Trophoblast cell (in vitro differentiated cells and primary cell): ENCODE data around the gene FBXW5.
A peak's percentile ranks its signal among the peaks of the same experiment; 100 is the strongest.

Source experiments
- DNase-seq, 2 donors: peaks; one replicate each; pipeline ENCODE4 v3.0.0-alpha.2; 2016
- H2AFZ ChIP-seq: 2 replicates; pipeline ENCODE4 v1.6.1; 2013; ENCODE audit warnings: low read length, moderate library complexity, mild to moderate bottlenecking; ENCODE audit not compliant: insufficient read depth, poor library complexity
- H2AK5ac ChIP-seq: 2 replicates; pipeline ENCODE4 v1.6.1; 2013; ENCODE audit warnings: mild to moderate bottlenecking, low read length
- H2BK120ac ChIP-seq: 2 replicates; pipeline ENCODE4 v1.6.1; 2013; ENCODE audit warnings: low read length, mild to moderate bottlenecking, moderate library complexity; ENCODE audit not compliant: insufficient read depth, poor library complexity
- H2BK12ac ChIP-seq: 2 replicates; pipeline ENCODE4 v1.6.1; 2013; ENCODE audit warnings: mild to moderate bottlenecking, low read length, moderate library complexity
- H2BK5ac ChIP-seq: 2 replicates; pipeline ENCODE4 v1.6.1; 2013; ENCODE audit warnings: low read length, low read depth, moderate library complexity, mild to moderate bottlenecking; ENCODE audit not compliant: poor library complexity
- H3K14ac ChIP-seq: 2 replicates; pipeline ENCODE4 v1.6.1; 2013; ENCODE audit warnings: mild to moderate bottlenecking, low read length
- H3K18ac ChIP-seq: 2 replicates; pipeline ENCODE4 v1.6.1; 2013; ENCODE audit warnings: mild to moderate bottlenecking, low read length
- H3K23ac ChIP-seq: 2 replicates; pipeline ENCODE4 v1.6.1; 2013; ENCODE audit warnings: low read length
- H3K27ac ChIP-seq: 2 replicates; pipeline ENCODE4 v1.5.1; 2013; ENCODE audit warnings: low read depth, mild to moderate bottlenecking, inconsistent platforms, low read length, moderate library complexity
- H3K27me3 ChIP-seq: 2 replicates; pipeline ENCODE4 v1.6.1; 2013; ENCODE audit warnings: inconsistent platforms, mild to moderate bottlenecking, low read length, moderate library complexity; ENCODE audit not compliant: insufficient read depth
- H3K36me3 ChIP-seq, 2 experiments: 1 replicate in 1 of 2; 2 replicates in 1 of 2; pipeline ENCODE4 v1.6.1; 2013; ENCODE audit warnings: low read length in 2 of 2, mild to moderate bottlenecking in 2 of 2, moderate library complexity in 1 of 2; ENCODE audit not compliant: insufficient read depth in 2 of 2, control insufficient read depth in 1 of 2
- H3K4ac ChIP-seq: 2 replicates; pipeline ENCODE4 v1.6.1; 2013; ENCODE audit warnings: low read depth, mild to moderate bottlenecking, low read length, moderate library complexity
- H3K4me1 ChIP-seq, 2 experiments: 1 replicate in 1 of 2; 2 replicates in 1 of 2; pipeline ENCODE4 v1.6.1; 2013; ENCODE audit warnings: low read length in 2 of 2, mild to moderate bottlenecking in 2 of 2, moderate library complexity in 1 of 2; ENCODE audit not compliant: insufficient read depth in 2 of 2, control insufficient read depth in 1 of 2
- H3K4me2 ChIP-seq: 2 replicates; pipeline ENCODE4 v1.6.1; 2013; ENCODE audit warnings: inconsistent platforms, mild to moderate bottlenecking, low read length, moderate library complexity
- H3K4me3 ChIP-seq: 2 replicates; pipeline ENCODE4 v1.5.1; 2013; ENCODE audit warnings: mild to moderate bottlenecking, low read depth, low read length, inconsistent platforms
- H3K79me1 ChIP-seq: one replicate; pipeline ENCODE4 v1.6.1; 2013; ENCODE audit warnings: low read length
- H3K79me2 ChIP-seq: 2 replicates; pipeline ENCODE4 v1.6.1; 2013; ENCODE audit warnings: low read length, mild to moderate bottlenecking; ENCODE audit not compliant: control insufficient read depth, insufficient read depth, poor library complexity
- H3K9ac ChIP-seq: 2 replicates; pipeline ENCODE4 v1.6.1; 2013; ENCODE audit warnings: mild to moderate bottlenecking, low read length
- H3K9me3 ChIP-seq: 2 replicates; pipeline ENCODE4 v1.6.1; 2013; ENCODE audit warnings: low read depth, mild to moderate bottlenecking, control low read depth, inconsistent platforms, low read length; ENCODE audit not compliant: insufficient read depth
- H4K12ac ChIP-seq: 2 replicates; pipeline ENCODE4 v1.6.1; 2013; ENCODE audit warnings: low read depth, mild to moderate bottlenecking, low read length, moderate library complexity
- H4K8ac ChIP-seq: 2 replicates; pipeline ENCODE4 v1.6.1; 2013; ENCODE audit warnings: low read depth, mild to moderate bottlenecking, low read length, moderate library complexity
- H4K91ac ChIP-seq: one replicate; pipeline ENCODE4 v1.6.1; 2013; ENCODE audit warnings: low read depth, mild to moderate bottlenecking, low read length, moderate library complexity
- WGBS: extraction: QIAGEN DNeasy Blood & Tissue Kit; methylation state at CpG from one replicate; pipeline ENCODE4 v1.1.7; 2013; ENCODE audit warnings: missing lambda C conversion rate; ENCODE audit not compliant: insufficient read length, insufficient coverage; ENCODE audit errors: extremely low coverage; 5-methylcytosine and 5-hydroxymethylcytosine counted together

FBXW5 gene

DNA sequence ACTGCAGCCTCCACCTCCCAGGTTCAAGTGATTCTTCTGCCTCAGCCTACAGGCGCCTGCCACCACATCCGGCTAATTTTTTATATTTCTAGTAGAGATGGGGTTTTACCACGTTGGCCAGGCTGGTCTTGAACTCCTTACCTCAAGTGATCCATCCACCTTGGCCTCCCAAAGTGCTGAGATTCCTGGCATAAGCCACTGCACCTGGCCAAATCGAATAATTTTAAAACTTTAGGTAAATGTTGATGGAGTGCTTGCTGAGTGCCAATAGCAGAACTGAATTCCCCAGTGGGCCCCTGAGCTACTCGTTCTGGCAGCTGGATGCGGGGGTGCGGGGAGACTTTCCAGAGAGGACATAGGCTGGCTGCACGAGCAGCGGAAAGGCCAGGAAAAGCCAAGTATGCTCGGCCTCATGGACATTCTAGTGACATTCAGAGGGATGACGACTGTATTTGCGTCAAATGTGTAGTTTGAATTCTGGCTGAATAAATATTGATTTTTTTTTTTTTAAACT lies 41.4 kb downstream of the FBXW5 start:
- no CpG with 5 or more reads among the region's 12 CpGs for WGBS

DNA sequence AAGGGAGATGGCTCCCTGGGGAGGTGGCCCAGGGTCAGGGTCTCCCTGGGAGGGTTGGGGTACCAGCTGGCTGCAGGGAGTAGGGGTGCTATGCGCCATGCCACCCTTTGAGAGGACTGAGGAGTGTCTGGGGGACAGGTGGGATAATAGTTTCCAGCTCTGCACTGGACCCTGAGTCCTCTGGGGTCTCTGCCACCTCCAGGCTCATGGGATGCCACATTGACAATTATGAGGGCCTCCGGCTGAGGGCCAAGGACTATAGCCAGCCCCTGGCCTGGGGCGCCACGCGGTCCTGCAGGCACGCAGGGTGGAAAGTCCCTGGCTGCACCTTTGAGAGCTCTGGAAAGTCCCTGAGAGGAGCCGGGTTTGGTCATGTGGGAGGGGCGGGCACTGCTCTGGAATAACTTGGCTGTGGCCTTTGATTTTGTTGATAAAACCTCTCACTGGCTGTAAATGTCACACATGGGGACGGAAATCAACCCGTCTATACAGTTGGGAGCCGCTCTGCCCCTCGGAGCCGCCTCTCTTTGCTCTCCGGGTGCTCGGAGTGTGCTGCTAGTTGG lies 42.2 kb downstream of the FBXW5 start:
- Histone ChIP-seq H3K79me1 (no peaks in the 10 kb centered on the region), H2BK12ac (no peak overlapping the region), H3K14ac (no peak overlapping the region), H2BK5ac (no peak overlapping the region), H4K91ac (no peak overlapping the region), H3K4me3 (no peak overlapping the region), H3K4ac (no peak overlapping the region), H2AFZ (no peak overlapping the region), H3K9me3 (peaks cover 3% of the 10 kb centered on the region), H4K8ac (no peak overlapping the region), H3K4me2 (no peak overlapping the region), H3K9ac (no peak overlapping the region), H3K4me1 (peaks cover 6 to 10% of the 10 kb centered on the region in 2 experiments), H3K27ac (peak overlapping the region; percentile 20), H4K12ac (no peak overlapping the region), H3K23ac (no peak overlapping the region), H3K18ac (no peak overlapping the region), H3K27me3 (no peaks in the 10 kb centered on the region), H3K79me2 (no peaks in the 10 kb centered on the region), H3K36me3 (peaks cover 57 to 65% of the 10 kb centered on the region in 2 experiments), H2AK5ac (no peak overlapping the region), H2BK120ac (peak overlapping the region; percentile 7)
- DNase-seq = peak; percentile 61 to 64
- no CpG with 5 or more reads among the region's 15 CpGs for WGBS

More for the DNA sequence above, 41.4 kb downstream of the FBXW5 start:
- Histone ChIP-seq H2BK12ac (no peak overlapping the region), H4K91ac (no peak overlapping the region), H2BK5ac (no peak overlapping the region), H2BK120ac (no peak overlapping the region), H3K36me3 (peaks cover 64 to 73% of the 10 kb centered on the region in 2 experiments), H3K4ac (no peak overlapping the region), H3K23ac (no peak overlapping the region), H3K79me1 (no peaks in the 10 kb centered on the region), H3K27ac (no peak overlapping the region), H4K12ac (no peak overlapping the region), H3K14ac (no peak overlapping the region), H3K9ac (no peak overlapping the region), H2AFZ (no peak overlapping the region), H2AK5ac (no peak overlapping the region), H4K8ac (no peak overlapping the region), H3K4me1 (peaks cover 6 to 10% of the 10 kb centered on the region in 2 experiments), H3K9me3 (peaks cover 3% of the 10 kb centered on the region), H3K4me3 (no peak overlapping the region), H3K79me2 (no peaks in the 10 kb centered on the region), H3K4me2 (no peak overlapping the region), H3K18ac (no peak overlapping the region), H3K27me3 (no peaks in the 10 kb centered on the region)
- no peak for DNase-seq

DNA sequence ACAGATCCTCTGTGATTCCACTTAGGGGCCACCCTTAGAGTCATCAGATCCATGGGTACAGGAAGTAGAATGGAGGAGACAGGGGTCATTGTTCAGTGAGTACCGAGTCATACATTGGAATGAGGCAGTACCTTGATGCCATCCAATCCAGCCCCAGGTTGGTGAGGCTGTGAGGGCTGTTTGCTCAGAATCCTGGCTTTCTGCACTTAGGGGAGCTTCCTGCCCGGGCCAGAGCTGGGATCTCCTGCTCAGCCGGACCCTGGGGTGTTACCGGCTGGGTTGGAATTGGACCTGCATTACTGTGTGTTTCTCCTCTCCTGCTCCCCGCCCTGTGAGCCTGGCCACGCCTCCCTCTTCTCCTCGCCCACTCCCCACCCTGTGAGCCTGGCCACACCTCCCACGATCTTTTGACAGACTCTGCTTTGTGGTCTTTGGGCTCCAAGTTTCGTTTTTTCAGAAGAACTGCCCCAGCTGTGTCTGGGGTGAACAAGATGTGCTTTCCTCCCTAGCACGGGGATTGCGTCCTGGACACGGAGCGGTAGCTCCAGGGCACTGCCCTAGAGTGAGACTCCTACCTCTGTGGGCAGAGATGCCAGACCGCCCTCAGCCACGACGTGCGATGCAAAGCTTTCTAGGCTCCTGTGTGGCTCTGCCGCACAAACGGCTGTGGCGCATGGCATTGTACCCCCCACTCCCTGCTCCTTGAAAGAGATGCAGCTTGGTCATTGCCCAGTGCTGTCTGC lies 42.9 kb downstream of the FBXW5 start:
- Histone ChIP-seq H3K4me2 (no peak overlapping the region), H4K91ac (no peak overlapping the region), H3K4me1 (peaks cover 6 to 10% of the 10 kb centered on the region in 2 experiments), H3K9ac (no peak overlapping the region), H3K23ac (no peak overlapping the region), H3K79me1 (no peaks in the 10 kb centered on the region), H3K27ac (peak overlapping the region; percentile 20), H3K4ac (no peak overlapping the region), H2BK12ac (no peak overlapping the region), H4K8ac (no peak overlapping the region), H3K14ac (no peak overlapping the region), H3K4me3 (no peak overlapping the region), H3K9me3 (peaks cover 3% of the 10 kb centered on the region), H4K12ac (no peak overlapping the region), H2BK120ac (peak overlapping the region; percentile 7), H2AK5ac (no peak overlapping the region), H2BK5ac (no peak overlapping the region), H3K79me2 (no peaks in the 10 kb centered on the region), H3K27me3 (no peaks in the 10 kb centered on the region), H2AFZ (no peak overlapping the region), H3K18ac (peak overlapping the region; percentile 8), H3K36me3 (peaks cover 50 to 59% of the 10 kb centered on the region in 2 experiments)
- no CpG with 5 or more reads among the region's 20 CpGs for WGBS
- DNase-seq = no peak

GRCh38 chr9:136900988-136901515 lies 43.5 kb downstream of the FBXW5 start:
- no CpG with 5 or more reads among the region's 13 CpGs for WGBS
- Histone ChIP-seq H4K91ac (no peak overlapping the region), H2AFZ (no peak overlapping the region), H3K23ac (no peak overlapping the region), H3K27ac (no peak overlapping the region), H3K4ac (no peak overlapping the region), H3K9ac (no peak overlapping the region), H2BK5ac (no peak overlapping the region), H3K4me2 (no peak overlapping the region), H3K79me2 (no peaks in the 10 kb centered on the region), H3K4me1 (peaks cover 6 to 10% of the 10 kb centered on the region in 2 experiments), H4K12ac (no peak overlapping the region), H3K9me3 (peaks cover 5% of the 10 kb centered on the region), H3K27me3 (no peaks in the 10 kb centered on the region), H3K4me3 (no peak overlapping the region), H3K36me3 (peaks cover 49 to 57% of the 10 kb centered on the region in 2 experiments), H2BK120ac (no peak overlapping the region), H3K14ac (no peak overlapping the region), H2BK12ac (no peak overlapping the region), H3K79me1 (no peaks in the 10 kb centered on the region), H3K18ac (no peak overlapping the region), H4K8ac (no peak overlapping the region), H2AK5ac (no peak overlapping the region)
- peak; percentile 57 to 60 for DNase-seq
